Lower leg skin (tissue), 4 donors: ENCODE data around the gene DCP1B. TPM values are rescaled to one million over a fixed set of nuclear protein-coding genes. Genes with fewer than 3 reads are reported as not detected.

Experiments
- DNase-seq, 2 donors: peaks; one replicate each; pipeline ENCODE4 v3.0.0-alpha.2; 2019; ENCODE audit warnings: low spot score in 2 of 2
- H3K4me3 ChIP-seq: fragments of 200-600 bp; sonication (generic); 2 replicates; pipeline ENCODE4 v1.5.1; 2017; ENCODE audit warnings: mild to moderate bottlenecking, low read depth; ENCODE audit not compliant: poor library complexity, severe bottlenecking
- CTCF ChIP-seq, 3 donors: fragments of 450-650 bp; IDR thresholded peaks; one replicate each; pipeline ENCODE4 v1.5.1; 2016; ENCODE audit warnings: antibody characterized with exemption in 3 of 3, mild to moderate bottlenecking in 3 of 3, moderate library complexity in 2 of 3
- POLR2A ChIP-seq, 2 donors: fragments of 450-650 bp; IDR thresholded peaks; one replicate each; pipeline ENCODE4 v1.6.1; 2016 to 2017; ENCODE audit warnings: antibody characterized with exemption in 2 of 2, mild to moderate bottlenecking in 1 of 2, moderate library complexity in 1 of 2
- WGBS, 2 donors: methylation state at CpG; one replicate each; pipeline ENCODE4 v1.1.5; 2018; 5-methylcytosine and 5-hydroxymethylcytosine counted together
- intact Hi-C: fragments of 100-400 bp; cut with DNase I; formaldehyde crosslinking; loops from one replicate; pipeline ENCODE4 v1.15.0; 2023; ENCODE audit warnings: low total_unique reads
- total RNA-seq, 4 donors: library from RNA; depleted of rRNA; stranded (reverse); fragments of >200 nt; gene quantifications; one replicate each; pipeline ENCODE4 v1.1.0, GENCODE V29; 2016

The DCP1B gene
- total RNA-seq, 4 donors from 2014 or later: 10.9 to 15.1 (median 13.5) TPM

DNA sequence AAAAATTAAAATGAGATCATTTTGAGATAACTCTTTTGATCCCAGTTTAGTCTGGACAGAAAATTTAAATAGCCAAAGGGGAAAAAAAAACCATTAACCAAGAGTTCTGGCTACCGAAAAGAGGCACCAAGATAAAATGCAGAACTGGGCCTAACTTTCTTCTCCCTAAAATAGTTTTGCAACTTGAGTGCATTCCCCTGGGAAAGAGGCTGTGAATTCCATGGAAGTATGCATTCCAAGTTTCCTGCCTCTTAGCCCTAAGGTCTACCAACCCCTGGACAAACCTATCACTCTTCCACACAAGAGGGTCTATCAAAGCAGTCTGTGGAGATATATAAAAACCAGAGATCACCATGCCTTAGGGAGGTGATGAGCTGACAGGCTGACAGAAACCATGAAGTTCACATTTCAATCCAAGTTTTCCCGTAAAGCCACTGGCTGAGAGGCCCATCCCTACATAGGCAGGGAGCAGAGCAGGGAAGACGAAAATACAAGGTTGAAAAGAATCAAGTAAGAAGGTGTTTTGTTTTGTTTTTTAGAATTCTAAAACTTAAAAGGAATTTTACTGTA, 33.8 kb downstream of the DCP1B start:
- H3K4me3 ChIP-seq: no peak overlapping the region
- WGBS, 2 donors: 89 to 91% methylated on average over 3 of the region's 3 CpGs
- no peak for TF ChIP-seq POLR2A (IDR thresholded peaks at IDR 0.05)
- TF ChIP-seq CTCF (IDR thresholded peaks at IDR 0.05): no peak
- intact Hi-C loops: no loop called here
- no peak for DNase-seq

GRCh38 chr12:1966561-1967226, 37.6 kb downstream of the DCP1B start:
- TF ChIP-seq CTCF (IDR thresholded peaks at IDR 0.05) (no peak), POLR2A (IDR thresholded peaks at IDR 0.05) (no peak)
- WGBS, 2 donors: 90 to 92% methylated on average over 4 of the region's 4 CpGs
- intact Hi-C loops: no loop called here
- no peak overlapping the region for H3K4me3 ChIP-seq
- DNase-seq: no peak

GRCh38 chr12:1965916-1966315, 38.3 kb downstream of the DCP1B start:
- no peak for DNase-seq
- intact Hi-C loops: no loop called here
- TF ChIP-seq POLR2A (IDR thresholded peaks at IDR 0.05): no peak
- no peak for TF ChIP-seq CTCF (IDR thresholded peaks at IDR 0.05)
- WGBS, 2 donors: 86 to 87% methylated on average over 2 of the region's 2 CpGs
- H3K4me3 ChIP-seq: no peak overlapping the region

DNA sequence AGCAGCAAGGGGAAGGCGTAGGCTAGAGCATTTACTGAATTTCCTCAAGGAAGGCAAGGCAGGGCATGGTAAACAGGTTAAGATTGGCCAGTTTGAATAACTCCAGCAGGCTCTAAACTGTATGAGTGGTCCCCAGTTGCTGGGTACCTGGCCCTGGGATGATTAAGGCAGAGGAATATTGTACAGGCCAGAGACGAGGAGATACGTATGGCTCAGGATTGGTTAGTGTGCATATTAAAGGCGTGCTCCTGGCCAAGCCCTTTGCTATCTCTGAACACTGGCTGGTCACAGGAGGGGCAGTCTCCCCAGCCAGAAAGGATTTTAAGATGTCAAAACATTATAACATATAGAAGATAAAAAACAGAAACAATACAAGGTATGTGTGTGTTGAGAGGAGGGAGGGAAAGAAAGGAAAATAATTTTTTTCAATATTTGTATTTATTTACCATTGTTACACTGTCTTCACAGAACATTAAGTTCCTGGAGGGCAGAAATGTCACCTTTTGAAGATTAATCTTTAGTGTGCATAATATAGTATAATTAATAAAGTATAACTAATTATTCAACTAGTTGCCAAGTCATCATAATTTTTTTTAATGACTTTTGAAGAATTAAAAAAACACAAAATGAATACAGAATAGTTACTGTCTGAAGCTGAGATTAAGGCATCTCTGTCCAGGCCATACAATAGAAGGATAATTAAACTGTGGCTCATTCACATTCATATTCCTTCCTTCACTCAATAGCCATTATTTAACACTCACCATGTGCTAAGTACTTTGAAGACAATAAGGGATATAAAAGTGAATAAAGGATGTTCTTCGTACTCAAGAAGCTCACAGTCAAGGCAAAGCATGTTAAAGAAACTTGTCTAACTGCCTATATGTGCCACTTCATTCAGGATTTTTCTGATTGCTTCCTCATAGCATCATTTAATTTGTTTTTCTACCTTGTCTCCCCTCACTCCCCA, 41.9 kb downstream of the DCP1B start:
- intact Hi-C loops: no loop called here
- 94 to 95% methylated on average over 5 of the region's 5 CpGs for WGBS, 2 donors
- H3K4me3 ChIP-seq: no peak overlapping the region
- no peak for DNase-seq
- TF ChIP-seq CTCF (IDR thresholded peaks at IDR 0.05) (no peak), POLR2A (IDR thresholded peaks at IDR 0.05) (no peak)

- WGBS, 2 donors: 96 to 99% methylated on average over 3 of the region's 3 CpGs
Measured at GRCh38 chr12:1956716-1957115, 47.5 kb downstream of the DCP1B start.

More at GRCh38 chr12:1956716-1957115, 47.5 kb downstream of the DCP1B start:
- intact Hi-C loops: no loop called here
- H3K4me3 ChIP-seq: no peak overlapping the region
- TF ChIP-seq CTCF (IDR thresholded peaks at IDR 0.05): no peak
- TF ChIP-seq POLR2A (IDR thresholded peaks at IDR 0.05): no peak
- no peak for DNase-seq
